NCI-H1417 treated with DMSO at 0.1 percent for 48 hours (cell line): ENCODE data around the gene AHCTF1.

Experiments used
- DNase-seq: peaks from one replicate; lab custom pipeline; 2025; lab: John Stamatoyannopoulos, UW

The AHCTF1 gene, protein sequence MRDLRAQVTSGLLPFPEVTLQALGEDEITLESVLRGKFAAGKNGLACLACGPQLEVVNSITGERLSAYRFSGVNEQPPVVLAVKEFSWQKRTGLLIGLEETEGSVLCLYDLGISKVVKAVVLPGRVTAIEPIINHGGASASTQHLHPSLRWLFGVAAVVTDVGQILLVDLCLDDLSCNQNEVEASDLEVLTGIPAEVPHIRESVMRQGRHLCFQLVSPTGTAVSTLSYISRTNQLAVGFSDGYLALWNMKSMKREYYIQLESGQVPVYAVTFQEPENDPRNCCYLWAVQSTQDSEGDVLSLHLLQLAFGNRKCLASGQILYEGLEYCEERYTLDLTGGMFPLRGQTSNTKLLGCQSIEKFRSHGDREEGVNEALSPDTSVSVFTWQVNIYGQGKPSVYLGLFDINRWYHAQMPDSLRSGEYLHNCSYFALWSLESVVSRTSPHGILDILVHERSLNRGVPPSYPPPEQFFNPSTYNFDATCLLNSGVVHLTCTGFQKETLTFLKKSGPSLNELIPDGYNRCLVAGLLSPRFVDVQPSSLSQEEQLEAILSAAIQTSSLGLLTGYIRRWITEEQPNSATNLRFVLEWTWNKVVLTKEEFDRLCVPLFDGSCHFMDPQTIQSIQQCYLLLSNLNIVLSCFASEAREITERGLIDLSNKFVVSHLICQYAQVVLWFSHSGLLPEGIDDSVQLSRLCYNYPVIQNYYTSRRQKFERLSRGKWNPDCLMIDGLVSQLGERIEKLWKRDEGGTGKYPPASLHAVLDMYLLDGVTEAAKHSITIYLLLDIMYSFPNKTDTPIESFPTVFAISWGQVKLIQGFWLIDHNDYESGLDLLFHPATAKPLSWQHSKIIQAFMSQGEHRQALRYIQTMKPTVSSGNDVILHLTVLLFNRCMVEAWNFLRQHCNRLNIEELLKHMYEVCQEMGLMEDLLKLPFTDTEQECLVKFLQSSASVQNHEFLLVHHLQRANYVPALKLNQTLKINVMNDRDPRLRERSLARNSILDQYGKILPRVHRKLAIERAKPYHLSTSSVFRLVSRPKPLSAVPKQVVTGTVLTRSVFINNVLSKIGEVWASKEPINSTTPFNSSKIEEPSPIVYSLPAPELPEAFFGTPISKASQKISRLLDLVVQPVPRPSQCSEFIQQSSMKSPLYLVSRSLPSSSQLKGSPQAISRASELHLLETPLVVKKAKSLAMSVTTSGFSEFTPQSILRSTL (N-terminal part only)

DNA sequence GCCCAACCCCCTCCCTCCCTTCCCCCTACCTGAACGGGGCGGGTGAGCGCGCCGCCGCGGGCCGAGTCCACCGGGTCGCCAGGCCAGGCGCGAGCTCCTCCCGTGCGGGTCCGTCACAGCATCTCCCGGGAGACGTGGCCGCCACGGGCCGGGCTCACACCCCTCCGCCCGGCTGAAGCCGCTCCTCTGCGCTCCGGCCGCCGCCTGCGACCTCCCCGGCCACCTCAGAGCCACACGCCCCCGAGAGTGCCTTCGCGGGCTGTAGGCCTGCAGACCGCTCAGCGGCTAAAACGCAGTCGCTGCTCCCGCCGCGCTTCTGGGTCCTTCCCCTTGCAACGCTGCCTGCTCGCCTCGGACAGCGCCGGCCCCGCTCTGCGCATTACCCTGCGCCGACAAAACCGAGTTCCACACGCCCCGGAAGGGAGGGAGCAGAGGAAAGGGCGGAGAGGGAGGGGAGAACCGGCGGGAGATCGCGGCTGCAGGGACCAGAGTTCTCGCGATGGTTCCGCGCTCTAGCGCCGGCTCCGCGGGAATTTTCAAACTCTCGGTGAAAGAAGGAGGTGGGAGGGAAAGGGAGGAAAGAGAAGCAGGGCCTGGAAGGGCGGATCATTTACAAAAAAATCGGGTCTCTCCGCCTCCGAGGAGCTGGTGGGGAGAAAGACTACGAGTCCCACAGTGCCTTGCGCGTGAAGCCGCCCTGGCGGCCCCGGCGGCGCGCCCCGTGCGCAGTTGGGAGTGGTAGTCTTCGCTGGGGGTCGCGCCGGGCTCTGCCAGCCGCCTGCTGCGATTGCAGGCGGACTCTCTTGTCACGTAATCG is at the start of gene AHCTF1:
AHCTF1 (minus strand) TSS at position 400 of the 817 bp plus-strand sequence. CDS start 13,578 bp downstream, outside the sequence.
- peak; percentile 91 for DNase-seq

DNA sequence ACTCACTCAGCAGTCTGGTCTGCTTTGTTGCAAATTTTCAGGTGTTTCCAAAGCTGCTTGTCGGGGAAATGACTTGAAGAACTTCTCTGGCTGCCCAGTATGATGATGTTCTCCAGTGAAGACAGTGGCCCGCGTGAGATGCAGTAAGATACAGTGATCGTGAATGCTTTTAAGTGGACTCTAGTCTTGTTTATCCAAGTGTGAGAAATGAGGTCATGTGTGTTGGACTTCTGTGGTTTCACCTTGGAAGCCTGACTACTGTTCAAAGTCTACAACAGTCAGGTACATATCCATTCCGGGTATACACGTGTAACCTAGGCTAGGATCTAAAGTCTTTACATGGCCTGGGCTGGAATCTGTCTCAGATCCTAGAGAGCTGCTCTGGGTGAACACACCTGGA is 47.0 kb upstream of the AHCTF1 start:
- DNase-seq, result no peak

DNA sequence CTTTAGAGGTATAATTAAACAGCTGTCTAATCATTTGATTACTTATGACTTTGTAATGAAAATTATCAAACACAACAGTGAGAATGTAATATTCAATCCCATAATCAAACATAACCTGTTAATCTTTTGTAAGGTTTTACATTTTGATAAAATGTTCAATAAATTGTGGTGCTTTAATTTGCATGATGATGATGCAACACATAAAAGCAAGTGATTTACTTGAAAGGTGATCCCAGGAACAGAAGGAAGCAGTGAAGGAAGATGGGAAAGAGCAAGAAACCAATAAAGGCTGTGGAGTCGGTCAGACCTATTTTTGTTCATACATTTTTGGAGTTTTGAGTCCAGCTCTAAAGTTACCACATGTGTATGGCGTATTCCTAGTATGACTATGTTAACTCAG is 46.5 kb upstream of the AHCTF1 start:
- no peak for DNase-seq

DNA sequence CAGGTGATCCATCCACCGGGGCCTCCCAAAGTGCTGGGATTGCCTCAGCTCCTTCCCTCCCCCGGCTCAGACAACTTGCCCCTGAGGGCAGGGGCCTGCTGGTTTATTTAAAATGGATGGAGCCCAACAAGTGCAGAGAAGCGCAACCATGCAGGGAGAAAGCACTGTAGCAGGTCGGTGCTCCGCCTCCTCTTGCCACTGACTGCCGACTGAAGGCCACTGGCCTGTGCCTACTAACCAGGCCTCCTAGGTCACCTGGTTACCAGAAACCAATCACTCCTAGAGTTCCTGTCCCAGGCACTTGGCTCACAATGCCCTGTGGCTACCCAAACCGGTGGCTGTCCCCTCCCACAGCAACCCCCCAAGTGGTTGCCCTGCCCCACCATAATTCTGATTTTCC is 40.2 kb upstream of the AHCTF1 start:
- no peak for DNase-seq

DNA sequence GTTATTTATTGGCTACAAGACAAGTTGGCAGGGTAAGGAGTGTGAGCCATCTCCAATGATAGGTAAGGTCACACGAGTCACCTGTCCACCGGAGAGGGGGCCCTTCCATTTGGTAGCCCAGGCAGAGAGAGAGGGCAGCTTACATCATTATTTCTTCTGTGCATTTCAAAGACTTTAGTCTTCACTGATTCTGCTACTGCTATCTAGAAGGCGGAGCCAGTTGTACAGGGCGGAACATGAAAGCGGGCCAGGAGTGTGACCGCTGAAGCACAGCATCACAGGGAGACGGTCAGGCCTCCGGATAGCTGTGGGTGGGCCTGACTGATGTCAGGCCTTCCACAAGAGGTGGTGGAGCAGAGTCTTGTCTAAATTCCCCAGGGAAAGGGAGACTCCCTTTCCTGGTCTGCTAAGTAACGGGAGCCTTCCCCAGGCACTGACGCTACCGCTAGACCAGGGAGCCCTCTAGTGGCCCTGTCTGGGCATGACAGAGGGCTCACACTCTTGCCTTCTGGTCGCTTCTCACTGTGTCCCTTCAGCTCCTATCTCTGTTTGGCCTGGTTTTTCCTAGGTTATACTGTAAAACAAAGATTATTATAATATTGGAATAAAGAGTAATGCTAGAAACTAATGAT is 39.5 kb upstream of the AHCTF1 start:
- peak; percentile 1 for DNase-seq

DNA sequence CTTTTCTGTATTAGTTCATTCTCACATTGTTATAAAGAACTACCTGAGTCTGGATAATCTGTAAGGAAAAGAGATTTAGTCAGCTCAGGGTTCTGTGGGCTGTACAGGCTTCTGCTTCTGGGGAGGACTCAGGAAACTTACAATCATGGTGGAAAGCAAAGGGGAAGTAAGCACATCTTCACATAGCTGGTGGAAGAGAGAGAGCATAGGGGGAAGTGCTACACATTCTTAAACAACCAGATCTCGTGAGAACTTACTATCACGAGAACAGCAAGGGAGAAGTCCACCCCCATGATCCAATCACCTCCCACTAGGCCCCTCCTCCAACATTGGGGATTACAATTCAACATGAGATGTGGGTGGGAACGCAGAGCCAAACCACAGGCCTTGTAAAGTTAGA is 37.9 kb upstream of the AHCTF1 start:
- no peak for DNase-seq

DNA sequence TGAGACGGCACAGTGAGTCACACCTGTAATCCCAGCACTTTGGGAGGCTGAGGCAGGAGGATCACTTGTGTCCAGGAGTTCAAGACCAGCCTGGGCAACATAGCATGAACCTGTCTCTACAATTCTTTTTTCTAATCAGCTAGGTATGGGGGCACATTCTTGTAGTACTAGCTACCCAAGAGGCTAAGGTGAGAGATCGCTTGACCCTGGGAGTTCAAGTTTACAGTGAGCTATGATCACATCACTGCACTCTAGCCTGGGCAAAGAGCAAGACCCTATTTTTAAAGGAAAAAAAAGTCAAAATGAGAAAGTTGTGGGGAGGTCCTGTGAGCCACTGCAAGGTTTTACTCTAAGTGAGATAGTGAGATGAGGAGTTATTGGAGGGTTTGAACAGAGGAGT is 34.8 kb upstream of the AHCTF1 start:
- no peak for DNase-seq

DNA sequence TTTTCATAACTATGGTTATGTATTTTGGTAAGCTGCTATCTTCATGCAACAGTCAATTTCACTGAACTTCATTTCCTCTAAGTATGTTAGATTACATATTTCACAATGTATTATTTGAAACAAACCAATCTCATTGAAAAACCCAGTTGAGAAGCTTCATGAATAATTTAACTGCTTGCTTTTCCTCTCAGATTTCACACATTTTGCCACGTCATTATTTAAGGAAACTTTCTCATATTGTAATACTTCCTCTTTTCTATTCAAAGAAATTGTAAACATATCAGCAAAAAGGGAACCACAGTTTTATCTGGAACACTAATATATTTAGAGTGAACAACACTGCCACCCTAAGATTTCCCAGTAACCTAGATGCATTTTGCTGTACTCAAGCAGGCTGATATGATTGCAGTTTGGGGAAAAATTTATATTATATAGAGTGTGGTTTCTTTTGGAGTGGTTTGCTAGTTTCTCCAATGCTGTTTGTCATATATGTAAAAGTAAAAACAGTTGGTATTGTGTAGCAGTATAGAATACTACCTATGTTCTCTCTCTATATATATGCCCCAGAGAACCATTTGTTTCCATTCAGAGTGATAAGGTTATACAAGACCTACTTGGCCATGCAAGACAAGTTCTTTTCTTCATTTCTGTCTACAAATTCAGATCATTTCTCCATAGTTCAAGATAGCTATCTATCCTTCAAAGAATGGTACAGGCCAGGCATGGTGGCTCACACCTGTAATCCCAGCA is 28.4 kb upstream of the AHCTF1 start:
- DNase-seq, result no peak

DNA sequence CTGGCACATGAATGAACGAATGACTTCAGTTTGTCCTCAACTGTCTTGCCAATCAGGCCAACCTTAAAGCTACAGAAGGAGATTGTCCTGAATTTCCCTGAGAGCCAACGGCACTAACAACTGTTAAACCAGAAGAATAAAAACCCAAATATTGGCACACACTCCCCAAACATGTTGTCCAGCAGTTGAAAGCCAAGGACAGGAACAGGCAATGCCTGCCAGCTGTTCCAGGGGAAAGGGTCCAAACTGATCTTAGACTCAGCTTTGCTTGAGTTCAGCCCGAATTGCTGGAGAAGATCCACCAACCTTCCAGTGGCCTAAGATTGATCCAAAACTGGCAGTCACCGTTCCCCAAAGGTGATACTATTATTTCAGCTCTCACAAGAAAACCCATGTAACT is 22.4 kb upstream of the AHCTF1 start:
- no peak for DNase-seq

DNA sequence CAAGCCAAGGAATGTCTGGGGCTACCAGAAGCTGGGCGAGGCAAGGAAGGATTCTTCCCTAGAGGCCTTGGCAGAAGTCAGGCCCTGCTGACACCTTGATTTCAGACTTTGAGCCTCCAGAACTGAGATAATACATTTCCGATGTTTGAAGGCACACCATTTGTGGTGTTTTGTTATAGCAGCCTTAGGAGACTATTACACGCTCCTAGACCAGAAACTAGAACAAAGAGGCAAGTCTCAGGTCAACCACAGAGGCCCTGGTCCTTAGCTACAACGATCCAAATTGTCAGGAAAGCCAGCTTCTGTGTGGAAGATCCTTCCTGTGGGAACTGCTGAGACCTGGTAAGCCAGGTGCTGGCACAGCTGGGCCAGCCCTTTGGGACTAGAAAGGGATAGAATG is 19.7 kb upstream of the AHCTF1 start:
- DNase-seq, result no peak

DNA sequence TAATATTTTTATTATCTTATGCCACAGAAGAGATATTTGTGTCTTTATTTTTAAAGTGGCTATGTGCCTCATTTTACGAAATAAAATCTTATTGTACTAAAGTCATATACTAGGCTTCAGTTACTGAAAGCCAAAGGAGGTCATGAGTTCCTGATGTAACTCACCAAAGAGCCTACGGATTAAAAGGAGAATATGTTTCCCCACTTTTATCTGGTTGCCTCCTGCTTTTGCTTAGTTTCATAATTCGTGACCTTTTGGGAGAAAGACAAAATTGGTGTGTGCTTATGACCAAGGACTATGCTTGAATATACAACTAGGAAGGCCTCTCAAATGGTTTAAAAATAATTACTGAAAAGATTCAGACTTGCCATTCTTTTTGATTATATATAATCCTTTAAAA is 18.2 kb upstream of the AHCTF1 start:
- DNase-seq, result no peak

DNA sequence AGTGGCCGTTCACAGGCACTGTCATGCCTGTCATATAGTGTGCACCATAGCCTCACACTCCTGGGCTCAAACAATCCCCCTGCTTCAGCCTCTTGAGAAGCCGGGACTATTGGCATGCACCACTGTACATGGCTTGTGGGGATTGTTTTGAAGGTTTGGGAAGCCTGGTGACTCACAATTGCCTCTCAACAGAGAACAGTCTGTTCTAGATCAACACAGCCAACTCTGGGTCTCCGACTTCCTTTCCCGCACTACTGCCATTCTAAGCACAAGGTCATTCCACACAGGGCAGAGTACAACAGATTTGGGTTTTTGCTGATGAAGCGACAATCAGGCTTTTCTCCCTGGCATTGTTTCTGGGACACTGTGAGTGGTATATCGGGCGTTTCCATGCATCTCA is 15.5 kb upstream of the AHCTF1 start:
- DNase-seq, result no peak

DNA sequence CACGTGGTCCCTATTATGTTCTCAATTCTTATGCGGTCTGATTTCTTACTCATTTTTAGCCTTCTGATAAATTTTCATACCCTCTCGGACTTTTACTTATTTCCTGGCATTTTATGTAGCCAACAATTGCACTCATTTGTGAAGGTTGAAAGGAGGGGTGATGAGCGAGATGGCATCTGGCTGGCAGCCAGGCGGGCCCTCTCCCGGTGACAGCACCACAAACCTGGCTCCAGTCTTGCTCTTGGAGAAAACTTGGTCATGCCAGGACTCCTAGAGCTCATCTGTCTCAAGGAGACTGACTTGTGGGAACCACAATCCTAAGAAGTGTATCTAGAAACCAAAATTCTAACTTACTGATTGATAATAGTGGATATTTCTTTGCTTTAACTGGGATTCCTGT is 14.6 kb upstream of the AHCTF1 start:
- no peak for DNase-seq

DNA sequence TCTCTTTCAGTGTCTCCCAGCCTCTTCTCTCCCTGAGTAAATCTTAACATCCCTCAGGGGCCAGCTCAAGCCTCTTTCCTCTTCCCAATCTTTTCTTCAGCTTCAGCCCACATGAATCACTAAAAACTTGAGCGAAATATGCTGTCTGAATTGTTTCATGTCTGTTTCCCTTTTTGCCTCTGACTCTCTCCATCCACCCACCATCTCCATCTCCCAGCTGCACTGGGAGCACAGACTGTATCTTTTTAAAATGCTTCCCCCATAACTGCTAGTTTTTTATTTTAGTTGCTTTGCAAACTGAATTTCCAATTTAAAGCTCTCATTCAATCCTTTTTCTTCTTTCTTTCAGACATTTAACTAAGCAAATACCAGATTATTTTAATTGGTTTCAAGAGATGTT is 3.0 kb upstream of the AHCTF1 start:
- no peak for DNase-seq

DNA sequence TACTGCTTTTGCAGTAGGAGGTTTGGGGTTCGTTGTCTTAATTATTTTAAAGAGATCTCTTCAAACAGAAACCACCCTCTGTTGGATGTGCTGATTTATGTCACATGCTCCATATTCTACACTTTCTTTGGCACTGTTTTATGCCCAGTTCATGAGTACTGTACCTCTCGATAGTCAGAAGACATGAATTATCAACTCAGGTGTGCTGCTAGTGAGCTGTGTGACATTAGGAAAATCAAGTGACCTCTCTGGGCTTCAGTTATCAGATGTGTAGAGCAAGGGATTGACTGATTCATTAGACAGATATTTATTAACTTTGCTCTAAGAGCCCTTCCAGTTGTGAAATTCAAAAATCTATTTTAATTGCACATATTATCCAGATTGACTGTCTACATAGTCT is 2.1 kb upstream of the AHCTF1 start:
- no peak for DNase-seq

DNA sequence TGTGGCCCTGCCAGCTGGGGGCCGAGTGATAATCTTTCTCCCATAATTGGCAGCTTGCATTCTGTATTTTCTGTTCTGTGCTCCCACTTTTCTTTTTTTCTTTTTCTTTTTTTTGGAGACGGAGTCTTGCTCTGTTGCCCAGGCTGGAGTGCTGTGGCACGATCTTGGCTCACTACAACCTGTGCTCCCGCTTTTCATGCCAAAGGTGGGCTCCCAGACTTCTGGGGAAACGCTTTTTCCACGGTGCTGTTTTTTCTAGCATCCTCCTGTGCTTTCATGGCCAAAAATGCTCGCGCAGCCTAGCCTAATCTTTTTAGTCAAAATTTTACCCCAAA is 585 bp upstream of the AHCTF1 start:
- DNase-seq, result no peak

DNA sequence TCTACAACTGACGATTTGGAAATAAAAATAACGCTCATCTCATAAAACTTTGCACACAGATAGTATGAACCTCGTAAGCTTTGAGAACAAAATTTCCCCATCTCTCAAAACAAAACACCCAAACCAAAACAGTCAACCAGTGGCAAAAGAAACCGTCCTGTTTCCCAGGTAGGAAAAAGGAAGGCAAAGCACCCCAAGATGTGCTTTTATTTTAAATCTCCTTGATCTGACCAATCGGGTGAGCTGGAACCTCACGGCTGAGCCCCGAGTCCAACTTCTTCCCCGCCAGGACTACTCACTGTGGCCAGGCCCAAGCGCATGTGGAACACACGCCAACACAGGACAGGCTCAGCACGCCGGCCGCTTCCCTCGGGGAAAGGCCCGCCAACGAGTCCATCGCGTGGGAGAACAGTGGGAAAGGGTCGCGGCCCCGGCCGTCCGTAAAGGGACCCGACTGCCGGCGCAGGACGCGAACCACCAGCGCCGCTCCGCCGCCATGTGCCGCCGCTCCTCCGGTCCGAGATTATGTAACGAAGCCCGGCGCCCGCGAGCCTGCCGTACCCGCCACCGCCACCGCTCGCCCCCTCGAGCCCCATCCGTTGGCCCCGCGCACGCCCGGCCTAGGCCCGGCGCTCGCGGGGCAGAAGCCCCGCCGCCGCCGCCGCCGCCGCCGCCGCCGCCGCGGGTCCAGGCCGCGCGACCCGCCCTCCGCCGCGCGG is 759 bp downstream of the AHCTF1 start:
- no peak for DNase-seq

DNA sequence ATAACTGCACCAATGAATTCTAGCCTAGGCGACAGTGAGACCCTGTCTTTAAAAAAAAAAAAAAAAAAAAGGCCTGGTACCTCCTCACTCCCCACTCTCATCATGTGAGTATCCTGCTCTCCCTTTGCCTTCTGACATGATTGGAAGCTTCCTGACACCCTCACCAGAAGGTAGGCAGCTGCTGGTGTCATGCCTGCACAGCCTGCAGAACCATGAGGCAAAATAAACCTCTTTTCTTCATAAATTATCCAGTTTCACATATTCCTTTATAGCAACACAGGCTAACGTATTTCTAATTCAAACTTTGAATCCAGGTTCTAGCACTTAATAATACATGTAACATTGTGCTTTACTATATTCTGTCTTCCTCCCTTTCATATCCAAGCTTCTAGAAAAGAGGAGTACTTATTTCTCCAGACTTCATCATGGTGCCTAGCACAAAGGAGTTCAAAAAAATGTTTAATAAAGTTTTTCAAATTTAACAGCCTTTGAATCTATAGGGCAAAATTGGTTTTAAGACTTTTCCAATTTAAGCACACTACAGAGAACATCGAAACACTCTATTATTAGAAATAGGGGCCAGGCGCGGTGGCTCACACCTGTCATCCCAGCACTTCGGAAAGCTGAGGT is 5.6 kb downstream of the AHCTF1 start:
- no peak for DNase-seq

DNA sequence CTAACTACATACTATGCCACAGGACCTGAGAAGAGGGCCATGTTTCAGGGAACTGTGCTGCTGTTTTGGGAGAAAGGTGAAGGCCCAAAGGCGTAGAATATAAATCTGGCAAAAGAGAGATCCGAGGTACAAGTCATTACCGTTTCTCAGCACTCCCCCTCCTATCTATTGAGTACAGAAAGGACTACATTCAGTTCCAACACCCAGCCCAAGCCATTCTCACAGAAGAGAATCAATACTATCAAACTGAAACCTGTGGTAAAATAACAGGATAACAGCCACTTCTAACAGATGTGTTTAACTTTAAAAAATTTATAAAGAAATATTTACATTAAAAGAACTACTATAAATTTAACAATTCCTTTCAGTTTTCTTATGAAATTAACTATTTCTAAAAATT is 7.8 kb downstream of the AHCTF1 start:
- no peak for DNase-seq
